GM23338 (cell line): ENCODE data around the gene BLTP3A.
"Not testable (repeated sequence)": the region's sequence is repeated elsewhere in the genome, so short reads cannot be mapped to it uniquely, and the experiment has no call there.

ENCODE experiments used
- CTCF ChIP-seq, 2 experiments: fragments of 200-600 bp in 1 of 2; sonication (generic) in 1 of 2; conservative IDR thresholded peaks; 2 replicates each; pipeline versions ENCODE4 v1.5.1 to v1.6.1; 2016 to 2017; ENCODE audit warnings: antibody characterized with exemption in 2 of 2, low read depth in 2 of 2, mild to moderate bottlenecking in 2 of 2, moderate library complexity in 1 of 2
- EZH2 ChIP-seq: fragments of 200-600 bp; sonication (generic); IDR thresholded peaks from one replicate; pipeline ENCODE4 v1.8.0; 2017; ENCODE audit warnings: antibody characterized with exemption, mild to moderate bottlenecking, low read depth; ENCODE audit not compliant: unreplicated experiment
- EZH2phosphoT487 ChIP-seq: fragments of 200-600 bp; sonication (generic); IDR thresholded peaks from one replicate; pipeline ENCODE4 v1.8.1; 2018; ENCODE audit warnings: antibody characterized with exemption; ENCODE audit not compliant: unreplicated experiment

GRCh38 chr6:34744294-34744647, 47.6 kb upstream of the BLTP3A start:
- TF ChIP-seq CTCF (conservative IDR thresholded peaks at IDR 0.05; ENCODE audit: low read depth in 2 of 2); EZH2phosphoT487; EZH2: not testable (repeated sequence)
